ENCODE data around the gene CHRDL2. TPM values are rescaled to one million over a fixed set of nuclear protein-coding genes. Genes with fewer than 3 reads are reported as not detected.
"Not testable (repeated sequence)": the region's sequence is repeated elsewhere in the genome, so short reads cannot be mapped to it uniquely, and the experiment has no call there.

Gene CHRDL2
- total RNA-seq, 1 donor from 2014 or later, result not detected

- no peak for TF ChIP-seq CTCF (IDR thresholded peaks at IDR 0.05; ENCODE audit: insufficient read depth, low read length, poor library complexity, severe bottlenecking)
- no peaks in the 10 kb centered on the region for H3K36me3 ChIP-seq (ENCODE audit: control insufficient read depth, insufficient read depth, low read length)
- no peak overlapping the region for H3K4me3 ChIP-seq (ENCODE audit: low read depth, low read length)
- DNase-seq (ENCODE audit: low read depth), result no peak
- H3K27me3 ChIP-seq (ENCODE audit: control insufficient read depth, insufficient read depth, low read length), result no peaks in the 10 kb centered on the region
Observed at GRCh38 chr11:74766905-74767304, 35.7 kb upstream of the CHRDL2 start.

DNA sequence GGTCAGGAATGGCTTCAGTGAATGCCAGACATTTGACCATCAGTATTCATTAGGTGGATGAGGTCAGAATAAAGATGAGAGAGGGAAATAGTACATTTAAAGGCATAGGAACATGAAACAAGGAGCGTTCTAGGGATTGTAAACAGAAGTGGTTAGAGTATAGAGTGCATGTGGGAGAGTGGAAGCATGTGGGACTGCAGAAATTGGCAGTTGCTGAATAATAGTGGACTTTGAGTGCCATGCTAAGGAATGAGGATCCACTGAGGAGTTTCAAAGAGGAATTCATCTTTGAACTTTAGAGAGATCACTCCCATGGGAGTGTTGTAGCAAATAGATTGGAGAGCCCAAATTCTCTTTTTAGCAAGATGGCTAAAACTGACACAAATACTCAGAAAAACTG lies 25.3 kb upstream of the CHRDL2 start:
- Histone ChIP-seq H3K4me3 (ENCODE audit: low read depth, low read length) (no peak overlapping the region), H3K36me3 (ENCODE audit: control insufficient read depth, insufficient read depth, low read length) (no peaks in the 10 kb centered on the region), H3K27me3 (ENCODE audit: control insufficient read depth, insufficient read depth, low read length) (no peaks in the 10 kb centered on the region)
- TF ChIP-seq CTCF (IDR thresholded peaks at IDR 0.05; ENCODE audit: insufficient read depth, low read length, poor library complexity, severe bottlenecking), result no peak
- DNase-seq (ENCODE audit: low read depth), result no peak

GRCh38 chr11:74755395-74755995 lies 24.3 kb upstream of the CHRDL2 start:
- Histone ChIP-seq H3K27me3 (ENCODE audit: control insufficient read depth, insufficient read depth, low read length) (no peaks in the 10 kb centered on the region), H3K36me3 (ENCODE audit: control insufficient read depth, insufficient read depth, low read length) (no peaks in the 10 kb centered on the region), H3K4me3 (ENCODE audit: low read depth, low read length) (no peak overlapping the region)
- DNase-seq (ENCODE audit: low read depth), result no peak
- no peak for TF ChIP-seq CTCF (IDR thresholded peaks at IDR 0.05; ENCODE audit: insufficient read depth, low read length, poor library complexity, severe bottlenecking)

- DNase-seq (ENCODE audit: low read depth), result peak; percentile 61
- TF ChIP-seq CTCF (IDR thresholded peaks at IDR 0.05; ENCODE audit: insufficient read depth, low read length, poor library complexity, severe bottlenecking), result no peak
- Histone ChIP-seq H3K36me3 (ENCODE audit: control insufficient read depth, insufficient read depth, low read length) (no peaks in the 10 kb centered on the region), H3K27me3 (ENCODE audit: control insufficient read depth, insufficient read depth, low read length) (no peaks in the 10 kb centered on the region), H3K4me3 (ENCODE audit: low read depth, low read length) (no peak overlapping the region)
Observed at GRCh38 chr11:74754507-74755252, 23.5 kb upstream of the CHRDL2 start.

- no peak for TF ChIP-seq CTCF (IDR thresholded peaks at IDR 0.05; ENCODE audit: insufficient read depth, low read length, poor library complexity, severe bottlenecking)
- no peaks in the 10 kb centered on the region for H3K36me3 ChIP-seq (ENCODE audit: control insufficient read depth, insufficient read depth, low read length)
Observed at GRCh38 chr11:74751303-74751702, 20.1 kb upstream of the CHRDL2 start.

DNA sequence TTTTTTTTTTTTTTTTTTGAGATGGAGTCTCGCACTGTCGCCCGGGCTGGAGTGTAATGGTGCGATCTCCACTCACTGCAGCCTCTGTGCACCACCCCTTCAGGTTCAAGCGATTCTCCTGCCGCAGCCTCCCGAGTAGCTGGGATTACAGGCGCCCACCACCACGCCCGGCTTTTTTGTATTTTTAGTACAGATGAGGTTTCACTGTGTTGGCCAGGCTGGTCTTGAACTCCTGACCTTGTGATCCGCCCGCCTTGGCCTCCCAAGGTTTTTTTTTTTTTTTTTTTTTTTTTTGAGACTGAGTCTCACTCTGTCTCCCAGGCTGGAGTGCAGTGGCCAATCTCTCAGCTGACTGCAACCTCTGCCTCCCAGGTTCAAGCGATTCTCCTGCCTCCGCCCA lies 19.4 kb upstream of the CHRDL2 start:
- not testable (repeated sequence) for H3K27me3 ChIP-seq (ENCODE audit: control insufficient read depth, insufficient read depth, low read length); DNase-seq (ENCODE audit: low read depth); H3K4me3 ChIP-seq (ENCODE audit: low read depth, low read length); H3K36me3 ChIP-seq (ENCODE audit: control insufficient read depth, insufficient read depth, low read length)

More at GRCh38 chr11:74751303-74751702, 20.1 kb upstream of the CHRDL2 start:
- DNase-seq (ENCODE audit: low read depth), result no peak
- Histone ChIP-seq H3K4me3 (ENCODE audit: low read depth, low read length) (no peak overlapping the region), H3K27me3 (ENCODE audit: control insufficient read depth, insufficient read depth, low read length) (no peaks in the 10 kb centered on the region)

All from kidney epithelial cell (primary cell).